Vagina (tissue), 2 donors: Measurements from ENCODE around the gene ADD3. TPM values are rescaled to one million over a fixed set of nuclear protein-coding genes. Genes with fewer than 3 reads are reported as not detected.
"Not testable (repeated sequence)": the region's sequence is repeated elsewhere in the genome, so short reads cannot be mapped to it uniquely, and the experiment has no call there.

ENCODE experiments used
- DNase-seq, 2 donors: peaks; one replicate each; pipeline ENCODE4 v3.0.0-alpha.2; 2017; ENCODE audit errors: extremely low spot score in 2 of 2
- H3K27ac ChIP-seq: fragments of 200-600 bp; sonication (generic); one replicate; pipeline ENCODE4 v1.5.1; 2019
- H3K27me3 ChIP-seq: fragments of 200-600 bp; sonication (generic); one replicate; pipeline ENCODE4 v1.5.1; 2019
- H3K36me3 ChIP-seq, 2 donors: fragments of 200-600 bp; sonication (generic); one replicate each; pipeline ENCODE4 v1.5.1; 2017 to 2019
- H3K4me1 ChIP-seq: fragments of 200-600 bp; sonication (generic); one replicate; pipeline ENCODE4 v1.5.1; 2019
- H3K4me3 ChIP-seq, 2 donors: fragments of 200-600 bp; sonication (generic); 1 replicate in 1 of 2; 2 replicates in 1 of 2; pipeline ENCODE4 v1.5.1; 2016 to 2019
- H3K9me3 ChIP-seq: fragments of 200-600 bp; sonication (generic); one replicate; pipeline ENCODE4 v1.5.1; 2019
- CTCF ChIP-seq, 3 experiments: fragments of 450-650 bp in 2 of 3; fragments of 200-600 bp in 1 of 3; sonication (generic) in 1 of 3; IDR thresholded peaks; one replicate each; pipeline ENCODE4 v1.5.1; 2017 to 2019; ENCODE audit warnings: antibody characterized with exemption in 3 of 3, mild to moderate bottlenecking in 2 of 3, moderate library complexity in 2 of 3
- POLR2A ChIP-seq, 2 donors: fragments of 450-650 bp; IDR thresholded peaks; one replicate each; pipeline ENCODE4 v1.6.1; 2017; ENCODE audit warnings: antibody characterized with exemption in 2 of 2, mild to moderate bottlenecking in 2 of 2, moderate library complexity in 2 of 2
- POLR2AphosphoS5 ChIP-seq, 2 donors: sonication (generic); formaldehyde crosslinking; IDR thresholded peaks; one replicate each; pipeline ENCODE4 v1.9.0; 2017; ENCODE audit warnings: antibody characterized with exemption in 2 of 2, mild to moderate bottlenecking in 2 of 2, low read depth in 1 of 2; ENCODE audit not compliant: insufficient read depth in 1 of 2
- intact Hi-C: fragments of 100-400 bp; cut with DNase I; formaldehyde crosslinking; loops from one replicate; pipeline ENCODE4 v1.15.1; 2023
- total RNA-seq: library from RNA; depleted of rRNA; stranded (reverse); fragments of >200 nt; gene quantifications from one replicate; pipeline ENCODE4 v1.2.3, GENCODE V29; 2016

The ADD3 gene
- total RNA-seq, 1 donor from 2014 or later: 114 TPM

DNA sequence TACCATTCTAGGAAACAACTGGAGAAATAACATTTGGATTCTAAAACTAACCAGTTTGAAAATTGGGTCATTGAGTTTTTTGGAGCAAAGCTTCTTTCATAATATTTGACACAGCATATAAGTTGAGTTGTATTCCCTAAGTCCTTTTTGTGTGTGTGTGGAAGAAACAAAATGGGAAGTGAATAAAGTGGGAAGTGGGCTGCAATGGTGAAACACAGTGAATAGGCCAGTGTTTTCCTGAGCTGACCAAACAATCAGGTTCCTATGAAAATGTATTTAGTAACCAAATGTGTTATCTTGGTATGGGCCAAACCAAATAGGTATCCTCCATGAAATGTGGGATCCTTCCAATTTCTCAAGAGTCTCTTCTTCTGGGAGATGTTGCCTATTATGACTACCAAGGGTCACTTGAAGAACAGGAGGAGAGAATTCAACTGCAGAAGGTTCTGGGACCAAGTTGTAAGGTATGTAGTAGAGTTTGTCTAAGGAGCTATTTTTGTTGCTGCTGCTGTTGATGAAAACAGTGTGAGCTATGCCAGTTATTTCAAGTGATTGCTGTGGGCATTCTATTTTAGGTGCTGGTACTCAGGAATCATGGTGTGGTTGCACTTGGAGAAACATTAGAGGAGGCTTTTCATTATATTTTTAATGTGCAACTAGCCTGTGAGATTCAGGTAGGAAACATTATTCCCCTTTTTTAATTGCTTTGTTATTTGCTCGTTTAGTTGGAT is 111.3 kb downstream of the ADD3 start:
- intact Hi-C loops: no loop called here
- Histone ChIP-seq H3K4me3 (no peak overlapping the region), H3K36me3 (peaks cover 0 to 33% of the 10 kb centered on the region in 2 donors), H3K27ac (no peak overlapping the region), H3K27me3 (no peaks in the 10 kb centered on the region), H3K9me3 (no peaks in the 10 kb centered on the region), H3K4me1 (no peaks in the 10 kb centered on the region)
- no peak for DNase-seq
- TF ChIP-seq POLR2A (IDR thresholded peaks at IDR 0.05): no peak
- no peak for TF ChIP-seq POLR2AphosphoS5 (IDR thresholded peaks at IDR 0.05; ENCODE audit: insufficient read depth in 1 of 2, low read depth in 1 of 2)
- no peak for TF ChIP-seq CTCF (IDR thresholded peaks at IDR 0.05)

DNA sequence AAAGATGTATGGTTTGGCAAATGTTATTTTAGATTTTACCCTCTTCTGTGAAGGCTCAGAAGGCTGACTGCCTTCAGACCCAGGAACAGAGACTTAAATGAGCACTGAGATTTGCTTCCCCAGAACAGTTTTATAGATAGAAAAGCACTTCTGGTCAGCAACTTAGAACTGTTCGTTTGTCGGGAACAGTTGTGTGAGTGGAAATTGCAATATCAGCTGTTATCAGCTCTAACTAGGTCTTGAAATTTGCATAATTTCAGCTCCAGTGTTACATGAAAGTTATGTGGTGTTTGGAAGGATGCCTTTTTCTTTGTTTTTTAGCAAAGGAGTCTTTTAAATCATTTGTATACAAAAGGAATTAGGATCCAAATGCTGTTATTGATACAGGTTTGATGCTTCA is 115.8 kb downstream of the ADD3 start:
- Histone ChIP-seq H3K4me1 (no peaks in the 10 kb centered on the region), H3K27ac (no peak overlapping the region), H3K27me3 (no peaks in the 10 kb centered on the region), H3K4me3 (no peak overlapping the region), H3K36me3 (peaks cover 0 to 48% of the 10 kb centered on the region in 2 donors), H3K9me3 (no peaks in the 10 kb centered on the region)
- no peak for DNase-seq
- TF ChIP-seq POLR2A (IDR thresholded peaks at IDR 0.05) (no peak), CTCF (IDR thresholded peaks at IDR 0.05) (no peak), POLR2AphosphoS5 (IDR thresholded peaks at IDR 0.05; ENCODE audit: insufficient read depth in 1 of 2, low read depth in 1 of 2) (no peak)
- intact Hi-C loops: no loop called here

DNA sequence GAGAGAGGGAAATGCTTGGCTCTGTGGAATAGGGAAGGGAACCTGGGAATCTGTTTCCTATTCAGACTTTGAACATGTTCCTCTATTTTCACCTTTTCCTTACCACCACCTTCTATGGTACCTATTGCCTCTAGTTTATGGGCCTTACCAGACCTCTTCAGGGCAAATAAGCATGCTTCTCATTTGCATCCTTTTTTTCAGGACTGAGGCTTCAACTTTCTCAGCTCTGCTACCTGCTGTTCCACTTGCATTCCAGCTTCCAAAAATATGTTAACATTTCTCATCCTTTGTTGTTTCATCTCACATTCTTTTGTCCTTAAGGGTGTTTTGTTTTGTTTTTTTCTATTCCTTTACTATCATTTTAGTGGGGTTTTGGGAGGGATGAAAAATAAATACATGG is 121.7 kb downstream of the ADD3 start:
- Histone ChIP-seq H3K4me3 (no peak overlapping the region), H3K9me3 (no peaks in the 10 kb centered on the region), H3K27me3 (no peaks in the 10 kb centered on the region), H3K36me3 (peaks cover 0 to 55% of the 10 kb centered on the region in 2 donors), H3K27ac (no peak overlapping the region), H3K4me1 (no peaks in the 10 kb centered on the region)
- intact Hi-C loops: no loop called here
- DNase-seq: no peak
- no peak for TF ChIP-seq POLR2A (IDR thresholded peaks at IDR 0.05)

GRCh38 chr10:110134917-110135316 is 127.1 kb downstream of the ADD3 start:
- Histone ChIP-seq H3K27ac (no peak overlapping the region), H3K36me3 (peaks cover 0 to 35% of the 10 kb centered on the region in 2 donors), H3K27me3 (no peaks in the 10 kb centered on the region), H3K4me3 (no peak overlapping the region), H3K9me3 (no peaks in the 10 kb centered on the region), H3K4me1 (peaks cover 12% of the 10 kb centered on the region)
- intact Hi-C loops: loop anchor here (10.0 kb wide), 1 partner anchor 140 kb away; no protein-coding TSS in a partner anchor
- no peak for DNase-seq
- no peak for TF ChIP-seq POLR2A (IDR thresholded peaks at IDR 0.05)
- TF ChIP-seq CTCF (IDR thresholded peaks at IDR 0.05): no peak
- no peak for TF ChIP-seq POLR2AphosphoS5 (IDR thresholded peaks at IDR 0.05; ENCODE audit: insufficient read depth in 1 of 2, low read depth in 1 of 2)

- H3K36me3 ChIP-seq: peaks cover 0 to 26% of the 10 kb centered on the region in 2 donors
- intact Hi-C loops: loop anchor here (10.0 kb wide), 1 partner anchor 139 kb away; no protein-coding TSS in a partner anchor
- H3K9me3 ChIP-seq, H3K27ac ChIP-seq, DNase-seq, H3K4me3 ChIP-seq, H3K27me3 ChIP-seq: not testable (repeated sequence)
- peaks cover 12% of the 10 kb centered on the region for H3K4me1 ChIP-seq
These were observed 128.1 kb downstream of the ADD3 start for GRCh38 chr10:110135836-110136235.

GRCh38 chr10:110137142-110137545 is 129.4 kb downstream of the ADD3 start:
- Histone ChIP-seq H3K9me3 (no peaks in the 10 kb centered on the region), H3K27ac (peak overlapping the region; percentile 19), H3K27me3 (no peaks in the 10 kb centered on the region), H3K36me3 (peaks cover 0 to 12% of the 10 kb centered on the region in 2 donors), H3K4me1 (peaks cover 21% of the 10 kb centered on the region), H3K4me3 (no peak overlapping the region)
- no peak for DNase-seq
- TF ChIP-seq POLR2A (IDR thresholded peaks at IDR 0.05): no peak
- peak; percentile 69 to 94 (median 92) for TF ChIP-seq CTCF (IDR thresholded peaks at IDR 0.05)
- TF ChIP-seq POLR2AphosphoS5 (IDR thresholded peaks at IDR 0.05; ENCODE audit: insufficient read depth in 1 of 2, low read depth in 1 of 2): peak in 1 of 2 donors; percentile 82
- intact Hi-C loops: loop anchor here (10.0 kb wide), 1 partner anchor 138 kb away; no protein-coding TSS in a partner anchor
